ENCODE measurements around the gene CRIM1.

The CRIM1 gene

DNA sequence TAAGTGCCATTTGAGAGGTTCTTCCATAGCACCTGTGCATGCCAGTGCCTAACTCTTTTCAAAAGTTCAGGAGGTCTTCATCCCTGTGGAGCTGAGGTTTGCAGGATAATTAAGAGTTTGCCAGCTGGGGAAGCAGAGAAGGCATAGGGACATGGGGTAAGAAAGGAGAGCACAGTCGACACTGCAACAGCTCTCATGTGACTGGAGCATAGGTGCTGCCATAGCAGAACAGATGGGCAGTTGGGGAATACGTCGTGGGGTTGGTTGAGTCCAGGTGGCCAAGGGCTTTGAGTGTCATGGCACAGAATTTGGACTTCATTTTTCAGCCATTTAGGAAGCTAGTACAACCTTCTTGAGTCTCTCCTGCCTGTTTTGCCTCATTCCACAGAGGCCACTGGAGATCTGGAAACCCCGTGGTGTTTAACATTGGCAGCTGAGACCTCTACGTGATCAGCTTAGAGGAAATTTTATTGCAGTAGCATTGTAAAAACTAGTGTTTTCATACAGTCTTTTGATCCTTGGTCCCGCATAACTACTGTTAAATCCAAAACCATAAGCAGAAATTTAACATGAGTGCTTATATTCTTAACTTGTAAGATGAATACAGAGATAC, 65.1 kb downstream of the CRIM1 start:
- Histone ChIP-seq H2AFZ (ENCODE audit: low read length) (no peak overlapping the region), H3K27me3 (ENCODE audit: insufficient read depth, low read length, poor library complexity, severe bottlenecking) (no peaks in the 10 kb centered on the region), H3K4me3 (ENCODE audit: low read length, poor library complexity, severe bottlenecking) (no peak overlapping the region), H3K9ac (ENCODE audit: low read depth, low read length, poor library complexity, severe bottlenecking) (no peak overlapping the region), H3K4me2 (ENCODE audit: low read depth, low read length, poor library complexity, severe bottlenecking) (no peak overlapping the region), H3K36me3 (ENCODE audit: insufficient read depth, low read length) (no peaks in the 10 kb centered on the region), H3K9me2 (replicated peaks; ENCODE audit: low read depth, low read length) (no peaks in the 10 kb centered on the region), H3K4me1 (ENCODE audit: insufficient read depth, low read length, poor library complexity, severe bottlenecking) (no peaks in the 10 kb centered on the region), H3K79me2 (ENCODE audit: insufficient read depth, low read length) (no peaks in the 10 kb centered on the region), H3K9me3 (ENCODE audit: insufficient read depth, low read depth, low read length) (no peaks in the 10 kb centered on the region), H3F3A (ENCODE audit: low read depth) (no peaks in the 10 kb centered on the region), H4K20me1 (ENCODE audit: insufficient read depth, low read length, poor library complexity, severe bottlenecking) (no peaks in the 10 kb centered on the region)
- TF ChIP-seq, protein P1, sequence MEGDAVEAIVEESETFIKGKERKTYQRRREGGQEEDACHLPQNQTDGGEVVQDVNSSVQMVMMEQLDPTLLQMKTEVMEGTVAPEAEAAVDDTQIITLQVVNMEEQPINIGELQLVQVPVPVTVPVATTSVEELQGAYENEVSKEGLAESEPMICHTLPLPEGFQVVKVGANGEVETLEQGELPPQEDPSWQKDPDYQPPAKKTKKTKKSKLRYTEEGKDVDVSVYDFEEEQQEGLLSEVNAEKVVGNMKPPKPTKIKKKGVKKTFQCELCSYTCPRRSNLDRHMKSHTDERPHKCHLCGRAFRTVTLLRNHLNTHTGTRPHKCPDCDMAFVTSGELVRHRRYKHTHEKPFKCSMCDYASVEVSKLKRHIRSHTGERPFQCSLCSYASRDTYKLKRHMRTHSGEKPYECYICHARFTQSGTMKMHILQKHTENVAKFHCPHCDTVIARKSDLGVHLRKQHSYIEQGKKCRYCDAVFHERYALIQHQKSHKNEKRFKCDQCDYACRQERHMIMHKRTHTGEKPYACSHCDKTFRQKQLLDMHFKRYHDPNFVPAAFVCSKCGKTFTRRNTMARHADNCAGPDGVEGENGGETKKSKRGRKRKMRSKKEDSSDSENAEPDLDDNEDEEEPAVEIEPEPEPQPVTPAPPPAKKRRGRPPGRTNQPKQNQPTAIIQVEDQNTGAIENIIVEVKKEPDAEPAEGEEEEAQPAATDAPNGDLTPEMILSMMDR (conservative IDR thresholded peaks at IDR 0.05; ENCODE audit: low read length), result no peak
- TF ChIP-seq EZH2phosphoT487 (IDR thresholded peaks at IDR 0.05; ENCODE audit: borderline replicate concordance), result no peak

DNA sequence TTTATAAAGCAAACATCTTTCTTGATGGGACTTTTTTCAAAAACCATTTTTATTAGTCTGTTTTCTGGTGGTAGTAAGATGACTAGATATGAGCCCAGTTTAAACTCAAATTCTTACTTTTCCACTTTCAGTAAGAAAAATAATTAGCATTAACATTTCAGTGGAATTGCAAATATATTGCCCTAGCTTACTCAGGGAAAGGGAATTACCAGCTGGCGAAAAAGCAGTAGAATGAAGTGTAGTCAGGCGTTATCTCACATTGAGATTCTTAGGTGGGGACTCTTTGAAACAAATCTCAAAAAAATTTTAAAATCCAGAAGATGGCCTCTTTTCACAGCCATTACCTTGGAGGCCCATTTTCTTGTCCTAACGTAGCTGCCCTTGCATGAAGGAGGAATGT, 65.8 kb downstream of the CRIM1 start:
- Histone ChIP-seq H3K36me3 (ENCODE audit: insufficient read depth, low read length) (no peaks in the 10 kb centered on the region), H2AFZ (ENCODE audit: low read length) (no peak overlapping the region), H3K9me2 (replicated peaks; ENCODE audit: low read depth, low read length) (no peaks in the 10 kb centered on the region), H3K4me2 (ENCODE audit: low read depth, low read length, poor library complexity, severe bottlenecking) (no peak overlapping the region), H3K79me2 (ENCODE audit: insufficient read depth, low read length) (no peaks in the 10 kb centered on the region), H3K9ac (ENCODE audit: low read depth, low read length, poor library complexity, severe bottlenecking) (no peak overlapping the region), H4K20me1 (ENCODE audit: insufficient read depth, low read length, poor library complexity, severe bottlenecking) (no peaks in the 10 kb centered on the region), H3K27me3 (ENCODE audit: insufficient read depth, low read length, poor library complexity, severe bottlenecking) (no peaks in the 10 kb centered on the region), H3K4me3 (ENCODE audit: low read length, poor library complexity, severe bottlenecking) (no peak overlapping the region), H3K4me1 (ENCODE audit: insufficient read depth, low read length, poor library complexity, severe bottlenecking) (no peaks in the 10 kb centered on the region), H3K9me3 (ENCODE audit: insufficient read depth, low read depth, low read length) (no peaks in the 10 kb centered on the region), H3F3A (ENCODE audit: low read depth) (no peaks in the 10 kb centered on the region)
- TF ChIP-seq EZH2phosphoT487 (IDR thresholded peaks at IDR 0.05; ENCODE audit: borderline replicate concordance), result no peak
- TF ChIP-seq, protein P1 (conservative IDR thresholded peaks at IDR 0.05; ENCODE audit: low read length), result no peak

- Histone ChIP-seq H3K36me3 (ENCODE audit: insufficient read depth, low read length) (no peaks in the 10 kb centered on the region), H3F3A (ENCODE audit: low read depth) (no peaks in the 10 kb centered on the region), H3K9ac (ENCODE audit: low read depth, low read length, poor library complexity, severe bottlenecking) (no peak overlapping the region), H4K20me1 (ENCODE audit: insufficient read depth, low read length, poor library complexity, severe bottlenecking) (no peaks in the 10 kb centered on the region), H3K79me2 (ENCODE audit: insufficient read depth, low read length) (no peaks in the 10 kb centered on the region), H3K9me2 (replicated peaks; ENCODE audit: low read depth, low read length) (no peaks in the 10 kb centered on the region), H3K4me2 (ENCODE audit: low read depth, low read length, poor library complexity, severe bottlenecking) (no peak overlapping the region), H3K27me3 (ENCODE audit: insufficient read depth, low read length, poor library complexity, severe bottlenecking) (no peaks in the 10 kb centered on the region), H3K4me3 (ENCODE audit: low read length, poor library complexity, severe bottlenecking) (no peak overlapping the region), H2AFZ (ENCODE audit: low read length) (no peak overlapping the region), H3K9me3 (ENCODE audit: insufficient read depth, low read depth, low read length) (no peaks in the 10 kb centered on the region), H3K4me1 (ENCODE audit: insufficient read depth, low read length, poor library complexity, severe bottlenecking) (no peaks in the 10 kb centered on the region)
- no peak for TF ChIP-seq EZH2phosphoT487 (IDR thresholded peaks at IDR 0.05; ENCODE audit: borderline replicate concordance)
- TF ChIP-seq, protein P1 (conservative IDR thresholded peaks at IDR 0.05; ENCODE audit: low read length), result no peak
These were observed 67.6 kb downstream of the CRIM1 start for GRCh38 chr2:36423172-36423571.

Data from Loucy (cell line).